WERI-Rb-1 (cell line): Measurements from ENCODE around the gene MNAT1.

Experiments
- DNase-seq: peaks from one replicate; pipeline ENCODE4 v3.0.0-alpha.2; 2020
- H3K27ac ChIP-seq: fragments of 250-450 bp; sonication (Bioruptor Pico); 2 replicates; pipeline ENCODE4 v1.5.1; 2020; ENCODE audit warnings: mild to moderate bottlenecking, moderate library complexity
- H3K27me3 ChIP-seq: fragments of 250-450 bp; sonication (Bioruptor Pico); 2 replicates; pipeline ENCODE4 v1.5.1; 2021; ENCODE audit warnings: mild to moderate bottlenecking, low read depth, moderate library complexity; ENCODE audit not compliant: insufficient read depth, severe bottlenecking
- H3K36me3 ChIP-seq: fragments of 250-450 bp; sonication (Bioruptor Pico); 2 replicates; pipeline ENCODE4 v1.5.1; 2020; ENCODE audit warnings: mild to moderate bottlenecking, moderate library complexity
- H3K4me3 ChIP-seq: 2 replicates; pipeline ENCODE4 v1.5.1; 2011; ENCODE audit warnings: low read depth, mild to moderate bottlenecking, control low read depth, low read length
- H3K9me3 ChIP-seq: fragments of 250-450 bp; sonication (Bioruptor Pico); 2 replicates; pipeline ENCODE4 v1.5.1; 2021; ENCODE audit warnings: mild to moderate bottlenecking, moderate library complexity; ENCODE audit not compliant: severe bottlenecking
- TF ChIP-seq, protein P1 (sequence below): IDR thresholded peaks from 2 replicates; pipeline ENCODE4 v1.5.1; 2011; ENCODE audit warnings: low read depth, mild to moderate bottlenecking, control low read depth, inconsistent platforms, low read length

MNAT1 gene

DNA sequence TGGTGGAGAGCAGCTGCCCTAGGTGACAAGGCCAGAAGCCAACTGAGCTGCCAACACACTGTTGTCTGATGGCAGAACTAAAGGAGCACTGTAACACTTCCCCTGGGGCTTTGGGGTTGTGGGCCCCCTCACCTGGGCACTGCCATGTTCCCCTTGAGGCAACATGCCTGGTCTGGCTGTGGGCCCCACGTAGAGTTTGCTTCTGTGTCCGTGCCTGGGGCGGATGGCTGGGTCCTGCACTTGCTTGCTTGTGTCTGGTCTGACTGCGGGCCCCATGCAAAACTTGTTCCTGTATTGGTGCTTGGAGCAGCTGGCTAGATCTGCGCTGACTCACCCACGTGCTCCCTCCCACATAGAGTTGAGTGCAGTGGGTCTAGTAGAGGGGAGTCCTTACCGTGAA is 78.4 kb downstream of the MNAT1 start:
- Histone ChIP-seq H3K36me3 (peaks cover 6% of the 10 kb centered on the region), H3K4me3 (no peak overlapping the region), H3K9me3 (no peaks in the 10 kb centered on the region), H3K27me3 (no peaks in the 10 kb centered on the region), H3K27ac (no peak overlapping the region)
- TF ChIP-seq, protein P1, sequence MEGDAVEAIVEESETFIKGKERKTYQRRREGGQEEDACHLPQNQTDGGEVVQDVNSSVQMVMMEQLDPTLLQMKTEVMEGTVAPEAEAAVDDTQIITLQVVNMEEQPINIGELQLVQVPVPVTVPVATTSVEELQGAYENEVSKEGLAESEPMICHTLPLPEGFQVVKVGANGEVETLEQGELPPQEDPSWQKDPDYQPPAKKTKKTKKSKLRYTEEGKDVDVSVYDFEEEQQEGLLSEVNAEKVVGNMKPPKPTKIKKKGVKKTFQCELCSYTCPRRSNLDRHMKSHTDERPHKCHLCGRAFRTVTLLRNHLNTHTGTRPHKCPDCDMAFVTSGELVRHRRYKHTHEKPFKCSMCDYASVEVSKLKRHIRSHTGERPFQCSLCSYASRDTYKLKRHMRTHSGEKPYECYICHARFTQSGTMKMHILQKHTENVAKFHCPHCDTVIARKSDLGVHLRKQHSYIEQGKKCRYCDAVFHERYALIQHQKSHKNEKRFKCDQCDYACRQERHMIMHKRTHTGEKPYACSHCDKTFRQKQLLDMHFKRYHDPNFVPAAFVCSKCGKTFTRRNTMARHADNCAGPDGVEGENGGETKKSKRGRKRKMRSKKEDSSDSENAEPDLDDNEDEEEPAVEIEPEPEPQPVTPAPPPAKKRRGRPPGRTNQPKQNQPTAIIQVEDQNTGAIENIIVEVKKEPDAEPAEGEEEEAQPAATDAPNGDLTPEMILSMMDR = no peak
- no peak for DNase-seq

DNA sequence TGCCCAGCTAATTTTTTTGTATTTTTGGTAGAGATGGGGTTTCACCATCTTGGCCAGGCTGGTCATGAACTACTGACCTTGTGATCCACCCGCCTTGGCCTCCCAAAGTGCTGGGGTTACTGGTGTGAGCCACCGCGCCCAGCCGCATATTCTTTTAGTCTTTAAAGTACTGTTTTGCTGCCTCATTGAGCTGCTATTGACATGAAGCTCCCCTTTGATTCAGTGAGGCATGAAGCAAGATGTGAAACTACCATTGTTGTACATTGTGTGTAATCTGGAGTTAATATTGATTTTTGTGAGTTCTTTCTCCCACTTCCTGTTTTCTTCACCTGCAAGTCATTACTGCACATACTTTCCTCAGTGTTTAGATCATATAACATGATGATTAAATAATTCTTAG is 80.8 kb downstream of the MNAT1 start:
- H3K4me3 ChIP-seq = no peak overlapping the region
- H3K36me3 ChIP-seq = peaks cover 4% of the 10 kb centered on the region; the same call in 1 of the 2 replicates
- DNase-seq = no peak
- TF ChIP-seq, protein P1 = no peak
- H3K27ac ChIP-seq = no peak overlapping the region
- no peaks in the 10 kb centered on the region for H3K9me3 ChIP-seq
- no peaks in the 10 kb centered on the region for H3K27me3 ChIP-seq

DNA sequence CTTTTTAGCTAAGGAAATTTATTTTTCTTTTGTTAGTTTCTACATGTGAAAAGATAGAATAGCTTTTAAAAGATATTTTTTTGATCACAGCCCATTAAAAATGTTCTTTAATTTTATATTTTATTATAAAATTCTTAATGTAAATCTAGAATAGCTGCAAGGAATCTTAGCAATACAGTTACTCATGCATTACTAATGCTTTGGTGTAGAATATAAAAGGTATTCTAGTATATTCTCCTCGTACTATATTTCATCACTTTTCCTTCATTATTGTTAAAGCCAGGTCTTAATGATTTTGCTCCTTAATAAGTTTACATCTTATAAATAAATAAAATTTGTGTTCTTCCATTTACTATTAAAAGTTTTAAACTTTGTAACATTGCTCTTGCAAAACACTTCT is 82.6 kb downstream of the MNAT1 start:
- TF ChIP-seq, protein P1 = no peak
- no peak for DNase-seq
- H3K9me3 ChIP-seq = no peaks in the 10 kb centered on the region
- no peak overlapping the region for H3K27ac ChIP-seq
- H3K36me3 ChIP-seq = peaks cover 4% of the 10 kb centered on the region; the same call in 1 of the 2 replicates
- H3K4me3 ChIP-seq = no peak overlapping the region
- no peaks in the 10 kb centered on the region for H3K27me3 ChIP-seq

DNA sequence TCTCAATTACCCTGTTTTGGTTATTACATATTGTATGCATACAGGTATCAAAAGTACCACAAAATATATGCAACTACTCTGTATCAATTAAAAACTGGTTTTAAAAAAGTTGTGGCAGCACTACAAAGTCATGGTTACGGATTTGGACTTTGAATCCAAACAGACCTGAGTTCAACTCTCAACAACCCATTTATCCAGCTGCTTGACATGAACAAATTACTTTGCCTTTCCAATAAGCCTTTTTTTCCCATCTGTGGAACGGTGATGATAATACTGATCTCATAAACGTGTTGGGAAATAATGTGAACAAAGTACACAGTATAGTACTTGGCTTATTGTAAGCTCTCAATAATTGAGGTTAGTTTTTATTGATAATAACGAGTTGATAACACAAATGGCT is 85.0 kb downstream of the MNAT1 start:
- TF ChIP-seq, protein P1 = no peak
- Histone ChIP-seq H3K9me3 (no peaks in the 10 kb centered on the region), H3K4me3 (no peak overlapping the region), H3K36me3 (no peaks in the 10 kb centered on the region), H3K27me3 (no peaks in the 10 kb centered on the region), H3K27ac (no peak overlapping the region)
- no peak for DNase-seq

DNA sequence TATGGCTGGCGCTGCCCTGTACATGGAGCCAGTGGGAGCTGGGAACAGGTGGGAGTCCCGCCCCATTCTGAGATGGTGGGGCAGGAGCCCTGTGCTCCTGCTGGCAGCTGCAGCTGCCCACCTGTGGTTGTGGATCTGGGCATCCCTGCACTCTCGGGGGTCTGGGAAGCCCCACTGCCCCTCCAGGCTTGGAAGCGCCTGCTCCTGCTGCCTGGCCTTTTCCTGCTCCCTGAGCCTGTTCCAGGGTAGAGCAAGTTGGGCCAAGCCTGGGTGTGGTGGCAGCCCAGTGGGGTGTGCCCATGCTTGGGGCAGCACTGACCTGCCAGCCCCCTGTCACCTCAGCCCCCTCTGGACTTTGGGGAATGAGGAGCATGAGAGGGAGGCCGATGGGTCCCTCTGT is 104.0 kb downstream of the MNAT1 start:
- H3K36me3 ChIP-seq = no peaks in the 10 kb centered on the region
- no peak overlapping the region for H3K4me3 ChIP-seq
- TF ChIP-seq, protein P1 = no peak
- no peaks in the 10 kb centered on the region for H3K27me3 ChIP-seq
- no peak for DNase-seq
- no peak overlapping the region for H3K27ac ChIP-seq
- no peaks in the 10 kb centered on the region for H3K9me3 ChIP-seq

DNA sequence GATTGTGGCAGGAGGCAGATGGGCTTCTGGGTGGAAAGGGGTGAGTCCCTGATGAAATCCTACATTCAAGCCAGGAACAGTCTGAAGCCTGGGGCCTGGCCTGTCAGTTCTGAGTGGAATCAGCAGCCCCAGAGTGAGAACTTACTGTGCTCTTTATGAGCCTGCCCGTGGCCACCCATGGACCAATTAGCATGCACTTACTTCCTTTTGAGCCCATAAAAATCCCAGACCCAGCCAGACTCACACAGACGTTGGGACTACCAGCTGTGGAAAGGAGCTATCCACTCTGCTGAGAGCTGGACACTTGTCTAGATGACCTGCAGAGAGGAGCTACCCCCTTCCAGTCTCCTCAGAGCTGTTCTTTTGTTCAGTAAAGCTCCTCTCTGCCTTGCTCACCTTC is 104.5 kb downstream of the MNAT1 start:
- Histone ChIP-seq H3K27me3 (no peaks in the 10 kb centered on the region), H3K4me3 (no peak overlapping the region), H3K36me3 (no peaks in the 10 kb centered on the region), H3K27ac (no peak overlapping the region), H3K9me3 (no peaks in the 10 kb centered on the region)
- TF ChIP-seq, protein P1 = no peak
- DNase-seq = no peak
